Esophagus (tissue), 2 donors: ENCODE data around the gene MUC5AC. TPM values are rescaled to one million over a fixed set of nuclear protein-coding genes. Genes with fewer than 3 reads are reported as not detected.
"Not testable (repeated sequence)": the region's sequence is repeated elsewhere in the genome, so short reads cannot be mapped to it uniquely, and the experiment has no call there.

Experiments
- H3K27ac ChIP-seq, 2 donors: one replicate each; pipeline ENCODE4 v1.5.1; 2013; ENCODE audit warnings: low read depth in 2 of 2, mild to moderate bottlenecking in 2 of 2, inconsistent platforms in 1 of 2, low read length in 1 of 2, moderate library complexity in 1 of 2
- H3K27me3 ChIP-seq, 2 donors: one replicate each; pipeline ENCODE4 v1.6.1; 2013; ENCODE audit warnings: low read length in 2 of 2, control low read depth in 1 of 2, mild to moderate bottlenecking in 1 of 2; ENCODE audit not compliant: insufficient read depth in 2 of 2, control insufficient read depth in 1 of 2
- H3K36me3 ChIP-seq, 2 donors: one replicate each; pipeline ENCODE4 v1.6.1; 2013; ENCODE audit warnings: low read length in 1 of 2; ENCODE audit not compliant: control insufficient read depth in 2 of 2, insufficient read depth in 2 of 2
- H3K4me1 ChIP-seq, 2 donors: one replicate each; pipeline ENCODE4 v1.6.1; 2013; ENCODE audit warnings: low read length in 1 of 2; ENCODE audit not compliant: control insufficient read depth in 2 of 2, insufficient read depth in 2 of 2
- H3K4me3 ChIP-seq, 2 donors: one replicate each; pipeline ENCODE4 v1.5.1; 2013; ENCODE audit warnings: low read length in 2 of 2, mild to moderate bottlenecking in 2 of 2, low read depth in 1 of 2, moderate library complexity in 1 of 2
- H3K9me3 ChIP-seq, 2 donors: one replicate each; pipeline ENCODE4 v1.6.1; 2013; ENCODE audit warnings: mild to moderate bottlenecking in 2 of 2, low read depth in 1 of 2, low read length in 1 of 2, moderate library complexity in 1 of 2; ENCODE audit not compliant: control insufficient read depth in 2 of 2, insufficient read depth in 1 of 2
- WGBS, 2 donors: extraction: QIAGEN DNeasy Blood & Tissue Kit; methylation state at CpG; one replicate each; pipeline ENCODE4 v1.1.7; 2013; 5-methylcytosine and 5-hydroxymethylcytosine counted together
- polyA plus RNA-seq, 2 donors: library from polyadenylated mRNA; stranded (reverse); fragments of 200-250 nt; gene quantifications; one replicate each; pipeline ENCODE4 v1.2.3, GENCODE V29; 2013
- donor health status: healthy with polysubstance abuse.
- donor health status: Bipolar disorder and iron deficiency.

The MUC5AC gene
- polyA plus RNA-seq, 2 donors, result 0.01 to 0.08 TPM

DNA sequence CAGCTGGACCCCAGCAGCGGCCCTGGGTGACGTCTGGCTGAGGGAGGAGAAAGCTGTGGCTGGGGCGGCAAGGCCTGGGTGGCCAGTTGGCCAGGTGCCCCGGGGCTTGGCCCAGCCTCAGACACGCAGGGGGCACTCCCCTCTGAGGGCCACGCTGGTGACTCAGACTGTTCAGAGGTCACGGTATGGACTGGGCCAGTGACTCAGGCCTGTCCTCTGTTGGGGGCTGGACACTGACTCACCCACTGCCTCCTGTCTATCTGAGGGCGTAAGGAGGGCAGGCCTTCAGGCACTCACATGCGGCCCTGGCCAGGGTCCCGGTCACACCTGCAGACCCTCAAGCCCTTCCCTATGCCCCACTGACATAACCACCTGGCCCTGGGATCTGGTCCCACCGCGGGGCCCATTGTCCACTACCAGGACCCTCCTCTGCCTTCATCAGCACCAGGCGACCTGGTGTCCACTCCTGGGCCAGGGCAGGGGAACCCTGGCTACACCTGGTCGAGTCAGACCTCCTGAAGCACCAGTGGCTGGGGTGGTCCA, 3.7 kb upstream of the MUC5AC start:
- Histone ChIP-seq H3K9me3 (no peaks in the 10 kb centered on the region), H3K27ac (no peak overlapping the region), H3K4me3 (no peak overlapping the region), H3K27me3 (no peaks in the 10 kb centered on the region), H3K4me1 (peaks cover 0 to 5% of the 10 kb centered on the region in 2 donors), H3K36me3 (no peaks in the 10 kb centered on the region)
- WGBS, 2 donors, result 61 to 74% methylated on average over 13 to 14 of the region's 14 CpGs

DNA sequence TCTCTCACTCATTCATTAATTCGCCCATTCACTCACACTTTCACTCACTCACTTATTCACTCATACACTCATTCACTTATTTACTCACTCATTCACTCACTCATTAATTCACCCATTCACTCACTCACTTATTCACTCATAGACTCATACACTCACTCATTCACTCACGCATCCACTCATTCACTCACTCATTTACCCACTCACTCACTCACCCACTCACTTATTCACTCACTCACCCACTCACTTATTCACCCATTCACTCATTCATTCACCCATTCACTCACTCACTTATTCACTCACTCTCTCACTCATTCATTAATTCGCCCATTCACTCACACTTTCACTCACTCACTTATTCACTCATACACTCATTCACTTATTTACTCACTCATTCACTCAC, 3.1 kb upstream of the MUC5AC start:
- not testable (repeated sequence) for H3K27ac ChIP-seq, H3K9me3 ChIP-seq, H3K4me3 ChIP-seq, H3K27me3 ChIP-seq, H3K36me3 ChIP-seq, H3K4me1 ChIP-seq
- WGBS, 2 donors, result no CpG with 5 or more reads among the region's 3 CpGs

DNA sequence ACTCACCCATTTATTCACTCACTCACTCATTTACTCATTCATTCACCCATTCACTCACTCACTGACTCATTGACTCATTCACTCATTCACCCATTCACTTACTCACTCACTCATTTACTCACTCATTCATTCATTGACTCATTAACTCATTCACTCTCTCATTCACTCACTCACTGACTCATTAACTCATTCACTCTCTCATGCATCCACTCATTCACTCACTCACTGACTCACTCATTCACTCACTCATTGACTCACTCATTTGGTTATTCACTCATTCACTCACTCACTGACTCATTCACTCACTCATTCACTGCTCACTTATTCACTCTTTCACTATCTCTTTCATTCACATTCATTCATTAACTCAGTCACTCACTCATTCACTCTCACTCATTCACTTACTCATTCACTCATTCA, 2.5 kb upstream of the MUC5AC start:
- no peaks in the 10 kb centered on the region for H3K27me3 ChIP-seq
- H3K4me3 ChIP-seq, result no peak overlapping the region
- H3K36me3 ChIP-seq, result no peaks in the 10 kb centered on the region
- peaks cover 0 to 5% of the 10 kb centered on the region in 2 donors for H3K4me1 ChIP-seq
- no peaks in the 10 kb centered on the region for H3K9me3 ChIP-seq
- H3K27ac ChIP-seq, result no peak overlapping the region

DNA sequence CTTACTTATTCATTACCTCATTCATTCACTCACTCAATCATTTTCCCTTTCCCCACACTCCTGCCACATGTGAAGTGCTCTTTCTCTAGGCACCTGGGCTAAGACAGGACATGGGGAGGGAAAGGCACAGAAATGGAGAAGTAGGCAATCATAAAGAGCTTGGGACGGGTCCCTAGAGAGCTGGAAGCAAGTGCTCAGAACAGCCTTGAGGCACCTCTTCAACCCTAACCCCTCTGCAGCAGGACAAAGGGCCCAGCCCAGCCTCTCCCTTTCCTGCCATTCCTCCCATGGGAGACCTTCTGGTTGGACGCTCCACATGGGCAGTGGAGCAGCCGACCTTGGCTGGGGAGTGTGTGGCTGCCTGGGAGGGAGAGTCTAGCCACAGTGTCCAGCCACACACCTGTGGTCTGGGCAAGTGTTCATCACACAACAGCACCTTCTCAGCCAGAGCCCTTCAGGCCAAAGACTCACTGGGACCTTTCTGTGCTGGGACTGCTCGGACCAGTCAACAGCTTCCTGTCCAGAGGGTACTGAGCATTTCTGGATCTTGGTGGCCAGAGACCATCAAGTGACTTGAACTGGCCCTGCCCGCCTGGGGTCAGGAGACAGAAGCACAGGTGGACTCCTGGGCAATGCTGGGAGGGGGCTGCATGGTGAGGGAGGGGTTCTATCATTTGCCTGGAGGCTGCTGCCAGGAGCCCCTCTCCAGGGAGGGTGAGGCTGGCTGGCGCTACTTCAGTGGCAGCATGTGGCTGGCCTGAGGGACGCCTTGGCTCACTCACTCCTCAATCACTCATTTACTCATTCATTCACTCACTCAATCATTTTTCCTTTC, 1.0 kb upstream of the MUC5AC start:
- Histone ChIP-seq H3K4me1 (peaks cover 0 to 5% of the 10 kb centered on the region in 2 donors), H3K4me3 (no peak overlapping the region), H3K27ac (no peak overlapping the region), H3K9me3 (no peaks in the 10 kb centered on the region), H3K36me3 (no peaks in the 10 kb centered on the region), H3K27me3 (no peaks in the 10 kb centered on the region)
- WGBS, 2 donors, result 90 to 91% methylated on average over 7 of the region's 7 CpGs

DNA sequence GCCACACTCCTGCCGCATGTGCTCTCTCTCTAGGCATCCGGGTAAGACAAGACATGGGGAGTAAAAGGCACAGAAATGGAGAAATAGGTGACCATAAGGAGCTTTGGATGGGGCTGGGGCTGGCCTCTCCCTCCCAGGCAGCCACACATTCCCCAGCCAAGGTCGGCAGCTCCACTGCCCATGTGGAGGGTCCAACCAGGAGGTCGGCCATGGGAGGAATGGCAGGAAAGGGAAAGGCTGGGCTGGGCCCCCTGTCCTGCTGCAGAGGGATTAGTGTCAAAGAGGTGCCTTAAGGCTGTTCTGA, 460 bp upstream of the MUC5AC start:
- Histone ChIP-seq H3K9me3 (no peaks in the 10 kb centered on the region), H3K36me3 (no peaks in the 10 kb centered on the region), H3K27ac (no peak overlapping the region), H3K4me1 (peaks cover 0 to 5% of the 10 kb centered on the region in 2 donors), H3K4me3 (no peak overlapping the region), H3K27me3 (no peaks in the 10 kb centered on the region)
- 62% methylated on average over 4 of the region's 4 CpGs for WGBS, 2 donors

DNA sequence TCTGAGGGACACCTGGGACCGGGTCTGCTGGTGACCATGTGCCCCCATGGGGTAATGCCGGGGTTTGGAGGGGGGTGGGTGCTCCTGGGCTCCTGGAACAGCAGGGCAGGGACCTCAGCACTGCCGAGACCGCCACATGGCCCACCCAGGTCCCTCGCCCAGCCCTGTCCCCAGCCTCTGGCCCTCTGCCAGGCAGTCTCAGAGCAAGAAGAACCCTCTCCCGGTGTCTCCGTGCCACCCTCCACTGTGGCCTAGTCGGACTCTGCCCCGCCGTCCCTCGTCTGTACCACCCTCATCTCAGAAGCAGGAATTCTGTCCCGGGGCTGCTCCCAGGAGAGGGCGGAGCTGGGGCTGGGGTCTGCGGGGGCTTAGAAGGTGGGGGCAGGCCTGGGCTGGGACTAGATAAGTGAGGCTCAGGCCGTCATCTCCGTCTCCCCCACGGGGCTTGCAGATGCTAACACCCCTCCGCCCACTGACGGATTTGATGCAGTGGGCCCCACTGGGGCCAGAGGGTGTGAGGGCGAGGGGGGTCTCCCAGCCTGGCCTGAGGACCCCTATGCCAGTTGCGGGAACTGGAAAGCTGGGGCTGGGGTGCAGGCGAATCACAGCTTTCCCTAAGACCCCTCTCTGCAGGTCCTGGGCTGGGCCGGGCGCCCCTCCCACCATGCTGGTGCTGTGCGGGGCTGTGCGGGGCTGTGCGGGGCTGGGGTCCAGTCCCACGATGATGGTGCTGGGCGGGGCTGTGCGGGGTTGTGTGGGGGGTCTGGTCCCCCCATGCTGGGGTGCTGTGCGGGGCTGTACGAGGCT, 1.1 kb downstream of the MUC5AC start:
- Histone ChIP-seq H3K4me3 (no peak overlapping the region), H3K36me3 (no peaks in the 10 kb centered on the region), H3K4me1 (peaks cover 0 to 4% of the 10 kb centered on the region in 2 donors), H3K27me3 (no peaks in the 10 kb centered on the region), H3K27ac (no peak overlapping the region), H3K9me3 (no peaks in the 10 kb centered on the region)
- 73 to 79% methylated on average over 32 of the region's 32 CpGs for WGBS, 2 donors

DNA sequence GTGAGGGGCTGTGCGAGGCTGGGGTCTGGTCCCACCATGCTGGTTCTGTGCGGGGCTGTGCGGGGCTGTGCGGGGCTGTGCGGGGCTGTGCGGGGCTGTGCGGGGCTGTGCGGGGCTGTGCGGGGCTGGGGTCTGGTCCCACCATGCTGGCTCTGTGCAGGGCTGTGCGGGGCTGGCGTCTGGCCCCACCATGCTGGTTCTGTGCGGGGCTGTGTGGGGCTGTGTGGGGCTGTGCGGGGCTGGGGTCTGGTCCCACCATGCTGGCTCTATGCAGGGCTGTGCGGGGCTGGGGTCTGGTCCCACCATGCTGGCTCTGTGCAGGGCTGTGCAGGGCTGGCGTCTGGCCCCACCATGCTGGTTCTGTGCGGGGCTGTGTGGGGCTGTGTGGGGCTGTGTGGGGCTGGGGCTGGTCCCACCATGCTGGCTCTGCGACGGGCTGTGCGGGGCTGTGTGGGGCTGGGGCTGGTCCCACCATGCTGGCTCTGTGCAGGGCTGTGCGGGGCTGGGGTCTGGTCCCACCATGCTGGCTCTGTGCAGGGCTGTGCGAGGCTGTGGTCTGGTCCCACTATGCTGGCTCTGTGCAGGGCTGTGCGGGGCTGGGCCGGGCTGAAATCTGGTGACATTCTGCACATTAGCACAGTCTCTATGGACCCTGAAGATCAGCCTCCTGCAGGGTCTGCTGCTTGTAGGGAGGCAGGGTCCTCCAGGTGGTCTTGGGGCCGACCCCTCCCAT, 1.9 kb downstream of the MUC5AC start:
- H3K27ac ChIP-seq, H3K27me3 ChIP-seq, H3K9me3 ChIP-seq, H3K4me1 ChIP-seq, H3K4me3 ChIP-seq, H3K36me3 ChIP-seq: not testable (repeated sequence)
- 61 to 79% methylated on average over 18 to 24 of the region's 24 CpGs for WGBS, 2 donors

DNA sequence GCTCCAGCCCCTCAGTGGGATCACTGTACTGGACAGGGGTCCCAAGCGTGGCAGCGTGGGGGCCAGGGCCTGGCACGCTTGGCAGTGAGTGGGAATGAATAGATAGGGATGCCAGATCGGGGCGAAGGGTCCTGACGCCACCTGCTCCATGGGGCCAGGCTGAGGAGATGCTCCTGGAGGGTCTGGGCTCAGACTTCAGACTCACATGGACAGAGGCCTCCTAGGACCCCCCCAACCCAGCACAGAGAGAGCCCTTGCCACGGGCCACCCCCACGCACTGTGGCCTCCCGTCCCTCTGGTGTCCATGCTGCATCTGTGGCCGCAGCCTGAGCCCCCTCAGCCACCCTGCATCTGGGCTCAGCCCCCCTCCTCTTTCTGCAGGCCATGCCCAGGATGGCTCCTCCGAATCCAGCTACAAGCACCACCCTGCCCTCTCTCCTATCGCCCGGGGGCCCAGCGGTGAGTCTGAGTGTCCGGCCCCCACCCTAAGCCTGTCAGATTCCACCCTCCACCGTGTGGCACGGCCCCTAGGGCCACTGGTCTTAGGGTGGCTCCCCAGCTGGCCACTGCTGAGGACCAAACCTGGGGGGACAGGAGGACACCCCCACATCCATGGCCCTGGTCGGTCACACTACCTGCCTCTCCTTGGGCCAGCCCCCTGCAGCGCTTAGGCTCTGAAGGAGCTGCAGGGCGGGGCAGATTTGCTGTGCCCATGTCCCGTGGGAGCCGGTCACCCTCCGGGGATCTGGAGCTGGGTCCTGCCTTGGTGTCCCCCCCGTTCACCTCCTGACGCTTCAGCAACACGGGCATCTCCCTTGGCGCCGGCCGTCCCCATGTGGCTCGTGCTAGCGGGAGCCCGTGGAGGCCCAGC, 2.7 kb downstream of the MUC5AC start:
- Histone ChIP-seq H3K36me3 (no peaks in the 10 kb centered on the region), H3K27me3 (no peaks in the 10 kb centered on the region), H3K27ac (no peak overlapping the region), H3K9me3 (no peaks in the 10 kb centered on the region), H3K4me1 (no peaks in the 10 kb centered on the region), H3K4me3 (no peak overlapping the region)
- 84% methylated on average over 26 to 32 of the region's 32 CpGs for WGBS, 2 donors
